ENCODE data around the gene TMEM108. TPM values are rescaled to one million over a fixed set of nuclear protein-coding genes. Genes with fewer than 3 reads are reported as not detected.

Gene TMEM108
- polyA plus RNA-seq, 1 donor: 2.8 TPM

GRCh38 chr3:133248389-133248788 is 210.2 kb downstream of the TMEM108 start:
- no peak overlapping the region for H3K4me3 ChIP-seq (ENCODE audit: low read length)
- no peak overlapping the region for H3K27ac ChIP-seq (ENCODE audit: low read length)
- no peaks in the 10 kb centered on the region for H3K4me1 ChIP-seq (ENCODE audit: control insufficient read depth, insufficient read depth, low read length)
- H3K36me3 ChIP-seq (ENCODE audit: control insufficient read depth, insufficient read depth, low read length): no peaks in the 10 kb centered on the region
- no CpG with 5 or more reads among the region's 2 CpGs for WGBS (ENCODE audit: insufficient coverage, low lambda C conversion rate)
- H3K27me3 ChIP-seq (ENCODE audit: control insufficient read depth, insufficient read depth, low read length): no peaks in the 10 kb centered on the region
- DNase-seq: no peak
- no peaks in the 10 kb centered on the region for H3K9me3 ChIP-seq (ENCODE audit: control insufficient read depth, low read depth, low read length)

DNA sequence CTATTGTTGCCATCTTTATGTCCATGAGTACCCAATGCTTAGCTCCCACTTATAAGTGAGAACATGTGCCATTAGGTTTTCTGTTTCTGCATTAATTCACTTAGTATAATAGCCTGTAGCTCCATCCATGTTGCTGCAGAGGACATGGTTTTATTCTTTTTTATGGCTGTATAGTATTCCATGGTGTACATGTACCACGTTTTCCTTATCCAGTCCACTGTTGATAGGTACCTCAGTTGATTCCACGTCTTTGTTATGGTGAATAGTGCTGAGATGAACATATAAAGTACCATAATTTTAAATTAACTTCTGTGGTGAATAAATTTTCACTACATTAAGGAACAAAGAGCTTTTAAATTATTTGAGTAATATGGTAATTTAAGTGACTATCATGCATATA is 211.3 kb downstream of the TMEM108 start:
- H3K27ac ChIP-seq (ENCODE audit: low read length): no peak overlapping the region
- WGBS (ENCODE audit: insufficient coverage, low lambda C conversion rate): 100% methylated on average over 1 of the region's 2 CpGs

GRCh38 chr3:133254151-133254550 is 216.0 kb downstream of the TMEM108 start:
- Histone ChIP-seq H3K27ac (ENCODE audit: low read length) (no peak overlapping the region), H3K4me3 (ENCODE audit: low read length) (no peak overlapping the region), H3K27me3 (ENCODE audit: control insufficient read depth, insufficient read depth, low read length) (no peaks in the 10 kb centered on the region), H3K36me3 (ENCODE audit: control insufficient read depth, insufficient read depth, low read length) (no peaks in the 10 kb centered on the region), H3K4me1 (ENCODE audit: control insufficient read depth, insufficient read depth, low read length) (no peaks in the 10 kb centered on the region), H3K9me3 (ENCODE audit: control insufficient read depth, low read depth, low read length) (no peaks in the 10 kb centered on the region)
- 100% methylated on average over 1 of the region's 2 CpGs for WGBS (ENCODE audit: insufficient coverage, low lambda C conversion rate)
- DNase-seq: no peak

More for the DNA sequence above, 211.3 kb downstream of the TMEM108 start:
- Histone ChIP-seq H3K36me3 (ENCODE audit: control insufficient read depth, insufficient read depth, low read length) (no peaks in the 10 kb centered on the region), H3K27me3 (ENCODE audit: control insufficient read depth, insufficient read depth, low read length) (no peaks in the 10 kb centered on the region), H3K4me1 (ENCODE audit: control insufficient read depth, insufficient read depth, low read length) (no peaks in the 10 kb centered on the region), H3K9me3 (ENCODE audit: control insufficient read depth, low read depth, low read length) (no peaks in the 10 kb centered on the region), H3K4me3 (ENCODE audit: low read length) (no peak overlapping the region)
- no peak for DNase-seq

DNA sequence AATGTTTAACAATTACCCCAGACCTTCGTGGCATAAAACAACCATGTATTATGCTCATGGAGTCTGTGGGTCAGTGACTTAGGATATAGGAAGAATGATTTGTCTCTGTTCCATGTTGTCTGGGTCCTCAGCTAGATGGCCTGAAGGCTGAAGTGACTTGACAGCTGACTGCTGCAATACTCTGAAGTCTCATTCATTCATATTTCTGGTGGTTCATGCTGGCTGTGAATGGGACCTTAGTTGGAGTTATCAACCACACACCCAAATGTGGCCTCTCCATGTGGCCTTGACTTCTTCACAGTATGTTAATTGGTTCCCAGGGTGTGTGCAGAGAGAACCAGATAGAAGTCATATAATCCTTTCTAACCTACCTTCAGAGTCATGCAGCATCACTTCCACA is 216.5 kb downstream of the TMEM108 start:
- no peak for DNase-seq
- no peaks in the 10 kb centered on the region for H3K27me3 ChIP-seq (ENCODE audit: control insufficient read depth, insufficient read depth, low read length)
- no peaks in the 10 kb centered on the region for H3K36me3 ChIP-seq (ENCODE audit: control insufficient read depth, insufficient read depth, low read length)
- no peaks in the 10 kb centered on the region for H3K9me3 ChIP-seq (ENCODE audit: control insufficient read depth, low read depth, low read length)
- no peaks in the 10 kb centered on the region for H3K4me1 ChIP-seq (ENCODE audit: control insufficient read depth, insufficient read depth, low read length)
- no peak overlapping the region for H3K27ac ChIP-seq (ENCODE audit: low read length)
- no CpG with 5 or more reads among the region's 1 CpG for WGBS (ENCODE audit: insufficient coverage, low lambda C conversion rate)
- no peak overlapping the region for H3K4me3 ChIP-seq (ENCODE audit: low read length)

DNA sequence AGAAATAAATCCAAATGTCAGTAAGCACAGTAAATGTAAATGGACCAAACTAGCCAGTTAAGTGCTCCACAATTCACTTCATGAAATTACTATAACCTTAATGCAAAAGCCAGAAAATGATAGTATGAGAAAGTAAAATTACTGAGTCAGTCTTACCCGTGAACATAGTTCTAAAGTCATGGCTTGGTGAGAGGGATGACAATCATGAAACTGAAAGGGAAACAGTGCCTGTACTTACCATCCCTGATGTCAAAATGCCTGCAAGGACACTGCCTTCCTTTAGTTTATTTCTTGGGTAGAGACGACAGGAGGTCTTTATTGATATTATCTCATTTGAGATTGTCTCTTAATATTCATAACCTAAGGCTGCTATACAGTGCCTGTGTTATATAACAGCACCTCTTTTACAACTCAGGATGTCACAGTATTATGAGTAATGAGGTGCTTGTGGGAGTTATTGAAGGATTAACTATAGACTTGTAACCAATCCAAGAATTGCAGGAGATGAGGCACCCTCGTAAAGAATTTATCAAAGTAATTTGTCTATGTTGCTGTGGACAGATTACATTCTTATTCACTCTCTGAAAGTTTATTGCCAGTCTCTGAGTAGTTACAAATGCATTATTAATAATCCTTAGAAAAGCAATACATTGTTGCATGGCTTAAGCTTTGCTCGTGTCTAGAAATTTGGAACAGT is 218.7 kb downstream of the TMEM108 start:
- Histone ChIP-seq H3K9me3 (ENCODE audit: control insufficient read depth, low read depth, low read length) (no peaks in the 10 kb centered on the region), H3K27me3 (ENCODE audit: control insufficient read depth, insufficient read depth, low read length) (no peaks in the 10 kb centered on the region), H3K27ac (ENCODE audit: low read length) (no peak overlapping the region), H3K4me1 (ENCODE audit: control insufficient read depth, insufficient read depth, low read length) (no peaks in the 10 kb centered on the region), H3K36me3 (ENCODE audit: control insufficient read depth, insufficient read depth, low read length) (no peaks in the 10 kb centered on the region), H3K4me3 (ENCODE audit: low read length) (no peak overlapping the region)
- DNase-seq: no peak
- no CpG with 5 or more reads among the region's 4 CpGs for WGBS (ENCODE audit: insufficient coverage, low lambda C conversion rate)

DNA sequence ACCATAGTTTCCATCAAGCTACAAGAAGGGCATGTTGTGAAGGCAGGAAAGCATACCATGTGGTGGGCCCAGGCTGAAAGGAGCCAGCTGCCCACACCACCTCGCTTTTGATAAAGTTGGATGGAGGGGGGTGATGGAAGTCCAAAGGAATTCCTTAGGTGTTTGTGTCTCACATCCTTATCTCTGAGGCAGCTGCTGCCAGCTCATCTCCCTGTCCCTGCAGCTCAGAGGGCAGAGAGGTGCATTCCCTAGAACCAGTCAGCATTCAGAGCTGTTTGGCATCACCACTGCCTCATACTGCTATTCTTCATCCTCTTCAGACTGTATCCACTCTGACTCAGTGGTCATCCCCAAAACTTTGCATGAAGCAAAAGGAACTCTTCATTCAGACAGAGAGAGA is 220.2 kb downstream of the TMEM108 start:
- Histone ChIP-seq H3K27me3 (ENCODE audit: control insufficient read depth, insufficient read depth, low read length) (no peaks in the 10 kb centered on the region), H3K9me3 (ENCODE audit: control insufficient read depth, low read depth, low read length) (no peaks in the 10 kb centered on the region), H3K27ac (ENCODE audit: low read length) (no peak overlapping the region), H3K4me1 (ENCODE audit: control insufficient read depth, insufficient read depth, low read length) (no peaks in the 10 kb centered on the region), H3K36me3 (ENCODE audit: control insufficient read depth, insufficient read depth, low read length) (no peaks in the 10 kb centered on the region), H3K4me3 (ENCODE audit: low read length) (no peak overlapping the region)
- no peak for DNase-seq
- WGBS (ENCODE audit: insufficient coverage, low lambda C conversion rate): no CpG with 5 or more reads among the region's 1 CpG

DNA sequence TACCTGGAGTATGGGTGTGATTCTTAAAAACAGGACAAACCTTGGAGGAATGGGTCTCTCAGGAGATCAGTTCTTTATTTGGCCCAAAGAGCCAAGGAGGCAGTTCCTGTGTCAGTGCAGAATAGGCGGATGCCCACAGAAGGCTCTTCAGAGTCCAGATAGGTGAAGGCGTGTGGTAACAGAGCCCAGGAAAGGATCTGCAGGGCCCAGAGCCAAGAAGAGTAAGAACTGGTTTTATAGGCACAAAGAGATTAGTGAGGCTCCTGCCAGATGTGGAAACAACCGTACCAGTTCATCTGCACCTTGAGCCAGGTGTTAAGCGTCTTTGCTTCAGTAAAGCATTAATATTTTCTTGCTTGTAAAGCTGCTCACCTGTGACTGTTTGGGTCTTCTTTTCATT is 221.6 kb downstream of the TMEM108 start:
- Histone ChIP-seq H3K27ac (ENCODE audit: low read length) (no peak overlapping the region), H3K27me3 (ENCODE audit: control insufficient read depth, insufficient read depth, low read length) (no peaks in the 10 kb centered on the region), H3K9me3 (ENCODE audit: control insufficient read depth, low read depth, low read length) (no peaks in the 10 kb centered on the region), H3K4me1 (ENCODE audit: control insufficient read depth, insufficient read depth, low read length) (no peaks in the 10 kb centered on the region), H3K36me3 (ENCODE audit: control insufficient read depth, insufficient read depth, low read length) (no peaks in the 10 kb centered on the region), H3K4me3 (ENCODE audit: low read length) (no peak overlapping the region)
- WGBS (ENCODE audit: insufficient coverage, low lambda C conversion rate): no CpG with 5 or more reads among the region's 4 CpGs
- DNase-seq: no peak

GRCh38 chr3:133262333-133262732 is 224.1 kb downstream of the TMEM108 start:
- Histone ChIP-seq H3K36me3 (ENCODE audit: control insufficient read depth, insufficient read depth, low read length) (no peaks in the 10 kb centered on the region), H3K27ac (ENCODE audit: low read length) (no peak overlapping the region), H3K4me3 (ENCODE audit: low read length) (no peak overlapping the region), H3K27me3 (ENCODE audit: control insufficient read depth, insufficient read depth, low read length) (no peaks in the 10 kb centered on the region), H3K4me1 (ENCODE audit: control insufficient read depth, insufficient read depth, low read length) (no peaks in the 10 kb centered on the region), H3K9me3 (ENCODE audit: control insufficient read depth, low read depth, low read length) (no peaks in the 10 kb centered on the region)
- WGBS (ENCODE audit: insufficient coverage, low lambda C conversion rate): 80% methylated on average over 1 of the region's 2 CpGs
- DNase-seq: no peak

DNA sequence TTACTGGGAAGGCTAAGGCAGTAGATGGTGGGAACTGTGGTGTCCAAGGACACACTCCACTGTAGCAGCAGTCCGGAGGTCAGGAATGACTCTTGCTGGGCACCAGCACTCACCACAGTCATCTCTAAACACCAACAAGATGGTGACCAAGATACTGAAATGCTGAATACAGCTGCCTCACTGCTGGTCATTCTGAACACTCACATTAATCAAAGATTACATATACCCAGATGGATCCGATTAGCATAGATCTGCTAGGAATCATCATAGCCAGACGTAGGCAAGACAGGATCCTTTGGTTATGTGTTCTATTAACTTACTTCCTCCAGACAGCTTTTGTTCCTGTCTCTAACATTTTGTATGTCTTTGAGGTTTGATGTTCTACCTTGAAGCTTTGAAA is 226.7 kb downstream of the TMEM108 start:
- H3K4me3 ChIP-seq (ENCODE audit: low read length): no peak overlapping the region
- H3K27ac ChIP-seq (ENCODE audit: low read length): no peak overlapping the region
- DNase-seq: no peak
- no peaks in the 10 kb centered on the region for H3K9me3 ChIP-seq (ENCODE audit: control insufficient read depth, low read depth, low read length)
- no peaks in the 10 kb centered on the region for H3K36me3 ChIP-seq (ENCODE audit: control insufficient read depth, insufficient read depth, low read length)
- H3K27me3 ChIP-seq (ENCODE audit: control insufficient read depth, insufficient read depth, low read length): no peaks in the 10 kb centered on the region
- H3K4me1 ChIP-seq (ENCODE audit: control insufficient read depth, insufficient read depth, low read length): no peaks in the 10 kb centered on the region
- WGBS (ENCODE audit: insufficient coverage, low lambda C conversion rate): no CpG with 5 or more reads among the region's 3 CpGs

GRCh38 chr3:133268726-133269134 is 230.5 kb downstream of the TMEM108 start:
- H3K27me3 ChIP-seq (ENCODE audit: control insufficient read depth, insufficient read depth, low read length): no peaks in the 10 kb centered on the region
- WGBS (ENCODE audit: insufficient coverage, low lambda C conversion rate): no CpG with 5 or more reads among the region's 1 CpG

DNA sequence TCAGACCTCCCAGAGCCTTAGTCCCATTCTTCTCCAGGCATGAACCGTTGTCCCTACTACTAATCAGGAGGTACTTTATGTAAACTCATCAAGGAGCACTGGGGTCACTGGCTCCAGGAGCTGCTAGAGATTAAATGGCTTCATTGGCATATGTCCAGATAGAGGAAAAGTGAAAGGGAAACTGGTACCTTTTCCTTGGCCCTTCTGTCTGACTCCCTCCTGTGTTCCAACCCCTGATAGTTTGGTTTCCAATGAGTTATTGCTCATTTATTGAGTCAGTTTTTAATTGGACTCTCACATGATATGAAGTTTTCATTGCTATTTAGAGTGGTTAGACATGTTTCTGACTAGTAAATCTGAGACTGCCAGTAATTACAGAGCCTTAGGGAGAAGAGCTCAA is 231.2 kb downstream of the TMEM108 start:
- Histone ChIP-seq H3K36me3 (ENCODE audit: control insufficient read depth, insufficient read depth, low read length) (no peaks in the 10 kb centered on the region), H3K4me1 (ENCODE audit: control insufficient read depth, insufficient read depth, low read length) (no peaks in the 10 kb centered on the region), H3K9me3 (ENCODE audit: control insufficient read depth, low read depth, low read length) (no peaks in the 10 kb centered on the region), H3K4me3 (ENCODE audit: low read length) (no peak overlapping the region), H3K27ac (ENCODE audit: low read length) (no peak overlapping the region), H3K27me3 (ENCODE audit: control insufficient read depth, insufficient read depth, low read length) (no peaks in the 10 kb centered on the region)
- WGBS (ENCODE audit: insufficient coverage, low lambda C conversion rate): no CpG with 5 or more reads among the region's 1 CpG
- no peak for DNase-seq

More at GRCh38 chr3:133268726-133269134, 230.5 kb downstream of the TMEM108 start:
- no peak overlapping the region for H3K4me3 ChIP-seq (ENCODE audit: low read length)
- peak in 1 of 2 donors; percentile 9 for DNase-seq
- H3K36me3 ChIP-seq (ENCODE audit: control insufficient read depth, insufficient read depth, low read length): no peaks in the 10 kb centered on the region
- H3K9me3 ChIP-seq (ENCODE audit: control insufficient read depth, low read depth, low read length): no peaks in the 10 kb centered on the region
- H3K4me1 ChIP-seq (ENCODE audit: control insufficient read depth, insufficient read depth, low read length): no peaks in the 10 kb centered on the region
- H3K27ac ChIP-seq (ENCODE audit: low read length): no peak overlapping the region
